Measurements from ENCODE around the gene CHIT1.

DNA sequence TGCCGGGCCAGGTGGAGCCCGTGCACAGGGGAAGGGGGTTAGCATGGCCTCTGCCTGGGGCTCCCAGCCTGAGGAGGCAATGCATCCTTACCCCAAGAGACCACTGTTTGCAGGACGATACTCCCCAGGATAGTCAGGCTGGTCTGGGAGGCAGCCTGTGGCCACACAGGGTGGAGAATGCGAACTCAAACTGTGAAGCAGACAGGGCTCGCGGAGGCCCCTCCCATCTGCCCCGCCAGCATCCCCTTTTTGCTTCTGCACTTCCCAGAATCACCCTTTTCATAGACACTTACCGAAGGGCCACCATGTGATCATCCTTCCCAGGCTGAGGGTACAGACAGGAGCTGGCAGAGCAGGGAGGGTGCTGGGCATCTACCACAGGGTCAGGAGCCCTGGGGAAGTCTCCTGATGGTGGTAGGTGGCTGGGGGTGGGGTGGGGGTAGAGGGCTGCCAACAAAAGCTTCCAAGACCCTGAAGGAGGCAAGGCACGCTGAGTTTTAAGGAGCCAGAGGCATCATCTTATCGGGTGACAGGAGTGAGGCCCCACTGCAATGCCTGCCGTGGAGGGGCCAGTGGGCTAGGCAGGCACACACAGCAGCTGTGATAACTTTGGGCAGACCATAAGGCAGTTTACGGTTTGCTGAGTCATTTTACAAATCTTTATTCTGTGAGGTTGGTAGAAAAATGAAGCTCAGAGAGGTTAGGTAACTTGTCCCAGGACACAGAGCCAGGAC is 44.6 kb upstream of the CHIT1 start:
- TF ChIP-seq, protein P1, sequence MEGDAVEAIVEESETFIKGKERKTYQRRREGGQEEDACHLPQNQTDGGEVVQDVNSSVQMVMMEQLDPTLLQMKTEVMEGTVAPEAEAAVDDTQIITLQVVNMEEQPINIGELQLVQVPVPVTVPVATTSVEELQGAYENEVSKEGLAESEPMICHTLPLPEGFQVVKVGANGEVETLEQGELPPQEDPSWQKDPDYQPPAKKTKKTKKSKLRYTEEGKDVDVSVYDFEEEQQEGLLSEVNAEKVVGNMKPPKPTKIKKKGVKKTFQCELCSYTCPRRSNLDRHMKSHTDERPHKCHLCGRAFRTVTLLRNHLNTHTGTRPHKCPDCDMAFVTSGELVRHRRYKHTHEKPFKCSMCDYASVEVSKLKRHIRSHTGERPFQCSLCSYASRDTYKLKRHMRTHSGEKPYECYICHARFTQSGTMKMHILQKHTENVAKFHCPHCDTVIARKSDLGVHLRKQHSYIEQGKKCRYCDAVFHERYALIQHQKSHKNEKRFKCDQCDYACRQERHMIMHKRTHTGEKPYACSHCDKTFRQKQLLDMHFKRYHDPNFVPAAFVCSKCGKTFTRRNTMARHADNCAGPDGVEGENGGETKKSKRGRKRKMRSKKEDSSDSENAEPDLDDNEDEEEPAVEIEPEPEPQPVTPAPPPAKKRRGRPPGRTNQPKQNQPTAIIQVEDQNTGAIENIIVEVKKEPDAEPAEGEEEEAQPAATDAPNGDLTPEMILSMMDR (IDR thresholded peaks at IDR 0.05; ENCODE audit: poor library complexity, severe bottlenecking) = no peak
- TF ChIP-seq POLR2AphosphoS5 (IDR thresholded peaks at IDR 0.05) (no peak), EZH2 (IDR thresholded peaks at IDR 0.05; ENCODE audit: borderline replicate concordance, insufficient read depth, low read length, poor library complexity, severe bottlenecking) (no peak), SMC3 (conservative IDR thresholded peaks at IDR 0.05; ENCODE audit: poor library complexity) (no peak), EP300 (conservative IDR thresholded peaks at IDR 0.05; ENCODE audit: poor library complexity, severe bottlenecking) (no peak), MXI1 (conservative IDR thresholded peaks at IDR 0.05; ENCODE audit: poor library complexity, severe bottlenecking) (no peak), REST (IDR thresholded peaks at IDR 0.05; ENCODE audit: borderline replicate concordance) (no peak), RAD21 (conservative IDR thresholded peaks at IDR 0.05) (no peak)
